Adipose tissue (tissue), 3 donors: Measurements from ENCODE around the gene NMU. TPM values are rescaled to one million over a fixed set of nuclear protein-coding genes. Genes with fewer than 3 reads are reported as not detected.

ENCODE experiments used
- polyA plus RNA-seq, 3 donors: library from polyadenylated mRNA; stranded (reverse); fragments of 200-250 nt; gene quantifications; one replicate each; pipeline ENCODE4 v1.2.3, GENCODE V29; 2013
- donor health status: healthy with polysubstance abuse.
- donor health status: Bipolar disorder and iron deficiency.
- donor health status: healthy.

NMU gene
- polyA plus RNA-seq, 3 donors = 0.36 TPM; not detected in 2

Other genes starting within 250 kb of the NMU start
- gene TMEM165, start 240.3 kb downstream of the NMU start, polyA plus RNA-seq = 10 to 100 TPM; 26.4 to 92.9 (median 61.5) TPM
- gene CLOCK, start 89.4 kb downstream of the NMU start, polyA plus RNA-seq = 10 to 100 TPM in 1 of 3 donors, 1 to 10 TPM in 2; 2.9 to 10.1 (median 8.2) TPM
- gene PDCL2, start 44.1 kb downstream of the NMU start, polyA plus RNA-seq = not detected
- gene EXOC1L, start 183.5 kb upstream of the NMU start, polyA plus RNA-seq = 1 to 10 TPM in 1 of 3 donors, under 1 TPM in 2; 0.07 to 1.9 (median 0.33) TPM
- gene EXOC1, start 217.3 kb upstream of the NMU start, polyA plus RNA-seq = 10 to 100 TPM in 2 of 3 donors, 1 to 10 TPM in 1; 7.4 to 21.4 (median 14.4) TPM